Sigmoid colon (tissue), 4 donors: ENCODE data around the gene TGM3.

Source experiments
- POLR2A ChIP-seq, 2 donors: fragments of 450-650 bp; IDR thresholded peaks; one replicate each; pipeline ENCODE4 v1.6.1; 2016; ENCODE audit warnings: antibody characterized with exemption in 2 of 2, mild to moderate bottlenecking in 2 of 2, moderate library complexity in 2 of 2
- POLR2AphosphoS5 ChIP-seq, 4 donors: sonication (generic); formaldehyde crosslinking; IDR thresholded peaks; one replicate each; pipeline ENCODE4 v1.6.1; 2017; ENCODE audit warnings: antibody characterized with exemption in 4 of 4
- TF ChIP-seq, protein P1 (sequence below), 4 experiments: fragments of 450-650 bp in 3 of 4; fragments of 200-600 bp in 1 of 4; IDR thresholded peaks; one replicate each; pipeline ENCODE4 v1.5.1; 2016 to 2019; ENCODE audit warnings: antibody characterized with exemption in 4 of 4, mild to moderate bottlenecking in 3 of 4, moderate library complexity in 2 of 4

DNA sequence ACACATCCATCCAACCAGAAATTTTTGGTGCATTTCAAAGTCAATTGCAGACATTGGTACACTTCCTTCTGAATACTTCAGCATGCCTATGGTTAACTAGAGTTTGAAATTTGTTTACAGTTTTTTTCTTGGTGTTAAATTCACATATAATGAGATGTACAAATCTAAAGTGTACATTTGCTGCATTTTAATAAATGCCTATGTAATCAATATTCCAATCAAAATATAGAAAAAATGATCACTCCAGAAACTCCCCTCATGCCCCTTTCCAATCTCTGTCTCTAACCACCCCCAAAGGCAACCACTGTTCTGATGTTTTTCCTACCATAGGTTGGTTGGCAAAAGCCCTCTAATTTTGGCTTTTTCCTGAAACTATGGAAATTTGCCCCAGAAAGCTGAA is 77.3 kb downstream of the TGM3 start:
- TF ChIP-seq, protein P1, sequence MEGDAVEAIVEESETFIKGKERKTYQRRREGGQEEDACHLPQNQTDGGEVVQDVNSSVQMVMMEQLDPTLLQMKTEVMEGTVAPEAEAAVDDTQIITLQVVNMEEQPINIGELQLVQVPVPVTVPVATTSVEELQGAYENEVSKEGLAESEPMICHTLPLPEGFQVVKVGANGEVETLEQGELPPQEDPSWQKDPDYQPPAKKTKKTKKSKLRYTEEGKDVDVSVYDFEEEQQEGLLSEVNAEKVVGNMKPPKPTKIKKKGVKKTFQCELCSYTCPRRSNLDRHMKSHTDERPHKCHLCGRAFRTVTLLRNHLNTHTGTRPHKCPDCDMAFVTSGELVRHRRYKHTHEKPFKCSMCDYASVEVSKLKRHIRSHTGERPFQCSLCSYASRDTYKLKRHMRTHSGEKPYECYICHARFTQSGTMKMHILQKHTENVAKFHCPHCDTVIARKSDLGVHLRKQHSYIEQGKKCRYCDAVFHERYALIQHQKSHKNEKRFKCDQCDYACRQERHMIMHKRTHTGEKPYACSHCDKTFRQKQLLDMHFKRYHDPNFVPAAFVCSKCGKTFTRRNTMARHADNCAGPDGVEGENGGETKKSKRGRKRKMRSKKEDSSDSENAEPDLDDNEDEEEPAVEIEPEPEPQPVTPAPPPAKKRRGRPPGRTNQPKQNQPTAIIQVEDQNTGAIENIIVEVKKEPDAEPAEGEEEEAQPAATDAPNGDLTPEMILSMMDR (IDR thresholded peaks at IDR 0.05), result no peak
- TF ChIP-seq POLR2A (IDR thresholded peaks at IDR 0.05), result no peak
- no peak for TF ChIP-seq POLR2AphosphoS5 (IDR thresholded peaks at IDR 0.05)
